Measurements from ENCODE around the gene TICRR.

The TICRR gene, protein sequence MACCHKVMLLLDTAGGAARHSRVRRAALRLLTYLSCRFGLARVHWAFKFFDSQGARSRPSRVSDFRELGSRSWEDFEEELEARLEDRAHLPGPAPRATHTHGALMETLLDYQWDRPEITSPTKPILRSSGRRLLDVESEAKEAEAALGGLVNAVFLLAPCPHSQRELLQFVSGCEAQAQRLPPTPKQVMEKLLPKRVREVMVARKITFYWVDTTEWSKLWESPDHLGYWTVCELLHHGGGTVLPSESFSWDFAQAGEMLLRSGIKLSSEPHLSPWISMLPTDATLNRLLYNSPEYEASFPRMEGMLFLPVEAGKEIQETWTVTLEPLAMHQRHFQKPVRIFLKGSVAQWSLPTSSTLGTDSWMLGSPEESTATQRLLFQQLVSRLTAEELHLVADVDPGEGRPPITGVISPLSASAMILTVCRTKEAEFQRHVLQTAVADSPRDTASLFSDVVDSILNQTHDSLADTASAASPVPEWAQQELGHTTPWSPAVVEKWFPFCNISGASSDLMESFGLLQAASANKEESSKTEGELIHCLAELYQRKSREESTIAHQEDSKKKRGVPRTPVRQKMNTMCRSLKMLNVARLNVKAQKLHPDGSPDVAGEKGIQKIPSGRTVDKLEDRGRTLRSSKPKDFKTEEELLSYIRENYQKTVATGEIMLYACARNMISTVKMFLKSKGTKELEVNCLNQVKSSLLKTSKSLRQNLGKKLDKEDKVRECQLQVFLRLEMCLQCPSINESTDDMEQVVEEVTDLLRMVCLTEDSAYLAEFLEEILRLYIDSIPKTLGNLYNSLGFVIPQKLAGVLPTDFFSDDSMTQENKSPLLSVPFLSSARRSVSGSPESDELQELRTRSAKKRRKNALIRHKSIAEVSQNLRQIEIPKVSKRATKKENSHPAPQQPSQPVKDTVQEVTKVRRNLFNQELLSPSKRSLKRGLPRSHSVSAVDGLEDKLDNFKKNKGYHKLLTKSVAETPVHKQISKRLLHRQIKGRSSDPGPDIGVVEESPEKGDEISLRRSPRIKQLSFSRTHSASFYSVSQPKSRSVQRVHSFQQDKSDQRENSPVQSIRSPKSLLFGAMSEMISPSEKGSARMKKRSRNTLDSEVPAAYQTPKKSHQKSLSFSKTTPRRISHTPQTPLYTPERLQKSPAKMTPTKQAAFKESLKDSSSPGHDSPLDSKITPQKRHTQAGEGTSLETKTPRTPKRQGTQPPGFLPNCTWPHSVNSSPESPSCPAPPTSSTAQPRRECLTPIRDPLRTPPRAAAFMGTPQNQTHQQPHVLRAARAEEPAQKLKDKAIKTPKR (N-terminal part only)

GRCh38 chr15:89575146-89575655 is at the start of gene TICRR:
Gene TICRR (plus strand): TSS chr15:89575469. CDS start chr15:89575587, 118 bp downstream.
- Histone ChIP-seq H3K27me3 (peaks cover 27% of the 10 kb centered on the region), H3K4me3 (ENCODE audit: low read depth in 1 of 2, low read length in 1 of 2) (peak within 1 kb of the TSS; percentile 85 to 97), H3K36me3 (no peaks in the 10 kb centered on the region), H3K27ac (no peak within 1 kb of the TSS), H3K4me1 (ENCODE audit: control insufficient read depth in 1 of 2, insufficient read depth in 1 of 2, low read depth in 1 of 2, low read length in 1 of 2) (peaks cover 8 to 26% of the 10 kb centered on the region in 2 experiments), H3K9me3 (no peaks in the 10 kb centered on the region)
- TF ChIP-seq CTCF (IDR thresholded peaks at IDR 0.05): peak; percentile 19

- Histone ChIP-seq H3K36me3 (no peaks in the 10 kb centered on the region), H3K9me3 (no peaks in the 10 kb centered on the region), H3K27ac (no peak overlapping the region), H3K4me3 (ENCODE audit: low read depth in 1 of 2, low read length in 1 of 2) (no peak overlapping the region), H3K27me3 (peaks cover 37% of the 10 kb centered on the region), H3K4me1 (ENCODE audit: control insufficient read depth in 1 of 2, insufficient read depth in 1 of 2, low read depth in 1 of 2, low read length in 1 of 2) (no peaks in the 10 kb centered on the region)
- no peak for TF ChIP-seq CTCF (IDR thresholded peaks at IDR 0.05)
Observed at GRCh38 chr15:89526181-89526580, 49.1 kb upstream of the TICRR start.

DNA sequence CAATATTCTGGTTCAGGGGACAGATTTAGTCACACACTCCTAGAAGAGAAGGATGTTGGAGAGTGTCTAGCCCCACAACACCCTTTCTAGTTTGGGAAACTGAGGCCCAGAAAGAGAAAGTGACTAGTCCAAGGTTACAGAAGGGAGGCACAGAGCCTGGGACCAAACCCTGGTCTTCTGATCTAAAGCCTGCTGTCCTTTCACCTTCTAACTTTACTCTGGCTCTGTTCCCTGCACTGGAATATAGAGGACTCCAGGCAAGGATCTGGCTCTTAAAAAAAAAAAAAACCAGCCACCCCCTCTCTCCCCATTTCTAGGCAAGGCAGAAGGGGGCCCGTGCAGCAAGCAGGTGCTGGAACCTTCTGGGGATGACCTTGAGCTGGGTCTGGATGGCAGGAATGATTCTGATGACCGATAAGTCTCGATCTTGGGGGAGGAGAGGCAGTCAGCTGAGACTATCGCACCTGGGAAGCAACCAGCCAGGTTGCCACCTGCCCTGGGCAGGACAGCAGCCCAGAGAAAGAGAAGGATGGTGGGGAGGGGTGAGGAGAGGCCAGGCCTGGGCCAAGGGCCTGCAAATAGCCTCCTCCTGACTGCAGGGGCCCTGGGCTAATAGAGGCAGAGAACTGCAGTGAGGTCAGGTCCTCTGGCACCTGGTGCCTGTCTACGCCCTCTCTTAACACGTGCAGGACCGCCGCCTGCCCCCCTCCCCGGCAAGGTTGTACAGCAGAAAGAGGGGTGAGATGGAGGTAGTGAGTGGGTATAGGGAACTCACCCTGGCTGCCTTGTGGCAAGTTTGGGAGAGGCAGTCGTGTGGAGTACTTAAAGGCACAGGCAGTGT is 48.4 kb upstream of the TICRR start:
- H3K9me3 ChIP-seq: no peaks in the 10 kb centered on the region
- no peak overlapping the region for H3K4me3 ChIP-seq (ENCODE audit: low read depth in 1 of 2, low read length in 1 of 2)
- no peak for TF ChIP-seq CTCF (IDR thresholded peaks at IDR 0.05)
- H3K27me3 ChIP-seq: peaks cover 31% of the 10 kb centered on the region
- H3K36me3 ChIP-seq: no peaks in the 10 kb centered on the region
- no peaks in the 10 kb centered on the region for H3K4me1 ChIP-seq (ENCODE audit: control insufficient read depth in 1 of 2, insufficient read depth in 1 of 2, low read depth in 1 of 2, low read length in 1 of 2)
- no peak overlapping the region for H3K27ac ChIP-seq

DNA sequence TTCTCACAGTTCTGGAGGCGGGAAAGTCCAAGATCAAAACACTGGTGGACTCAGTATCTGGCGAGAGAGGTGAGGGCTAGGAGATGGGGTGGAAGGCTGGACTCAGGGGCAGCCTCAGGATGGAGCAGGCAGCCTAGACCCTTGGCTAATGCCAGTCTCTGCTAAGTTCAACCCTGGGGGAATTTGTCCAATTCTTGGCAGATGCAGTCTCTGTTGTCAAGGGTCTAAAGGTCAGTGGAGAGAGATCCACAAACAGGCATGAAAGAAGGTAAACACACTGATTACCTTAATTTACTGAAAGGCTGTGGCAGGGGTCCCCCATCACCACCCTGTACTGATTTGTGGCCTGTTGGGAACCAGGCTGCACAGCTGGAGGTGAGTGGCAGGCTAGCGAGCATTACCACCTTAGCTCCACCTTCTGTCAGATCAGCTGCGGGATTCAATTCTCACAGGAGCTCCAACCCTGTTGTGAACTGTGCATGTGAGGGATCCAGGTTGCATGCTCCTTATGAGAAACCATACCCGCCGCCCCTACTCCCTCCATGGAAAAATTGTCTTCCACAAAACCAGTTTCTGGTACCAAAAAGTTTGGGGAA is 46.4 kb upstream of the TICRR start:
- Histone ChIP-seq H3K9me3 (no peaks in the 10 kb centered on the region), H3K4me1 (ENCODE audit: control insufficient read depth in 1 of 2, insufficient read depth in 1 of 2, low read depth in 1 of 2, low read length in 1 of 2) (no peaks in the 10 kb centered on the region), H3K36me3 (no peaks in the 10 kb centered on the region), H3K27me3 (peaks cover 12% of the 10 kb centered on the region), H3K4me3 (ENCODE audit: low read depth in 1 of 2, low read length in 1 of 2) (no peak overlapping the region), H3K27ac (no peak overlapping the region)
- TF ChIP-seq CTCF (IDR thresholded peaks at IDR 0.05): no peak

All from neutrophil (primary cell).